DOHH2 (cell line): Measurements from ENCODE around the gene TAL1.

Experiments used
- EZH2phosphoT487 ChIP-seq: fragments of 200-600 bp; sonication (generic); IDR thresholded peaks from 2 replicates; pipeline ENCODE4 v1.6.1; 2017; ENCODE audit warnings: borderline replicate concordance, mild to moderate bottlenecking, antibody characterized with exemption, low read length, moderate library complexity, mixed read lengths
- TF ChIP-seq, protein P1 (sequence below): fragments of 200-600 bp; sonication (generic); IDR thresholded peaks from one replicate; pipeline ENCODE4 v1.5.1; 2014; ENCODE audit warnings: antibody characterized with exemption, mild to moderate bottlenecking, low read depth, low read length; ENCODE audit not compliant: poor library complexity, severe bottlenecking

DNA sequence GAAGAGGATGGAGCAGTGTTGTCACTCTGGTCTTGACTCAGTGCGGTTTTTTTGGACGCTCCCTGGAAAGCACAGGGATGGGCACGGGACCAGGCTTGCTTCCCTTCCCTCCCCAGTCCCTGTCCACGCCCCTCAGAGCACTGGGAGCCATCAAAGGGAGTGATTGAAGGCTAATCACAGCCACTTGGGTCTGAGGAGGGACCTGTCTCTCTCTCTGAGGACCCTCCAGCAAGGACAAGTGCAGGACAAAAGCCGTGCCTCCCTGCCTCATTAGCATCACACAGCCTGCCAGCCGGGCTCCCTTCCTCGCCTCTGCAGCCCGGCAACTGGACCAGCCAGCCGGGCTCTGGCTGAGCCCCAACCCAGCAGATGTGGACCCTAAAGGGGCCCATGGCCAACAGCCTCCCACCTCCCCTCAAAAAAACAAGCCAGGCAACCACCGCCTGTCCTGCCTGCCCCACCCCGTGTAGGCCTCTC, 23.6 kb downstream of the TAL1 start:
- TF ChIP-seq, protein P1, sequence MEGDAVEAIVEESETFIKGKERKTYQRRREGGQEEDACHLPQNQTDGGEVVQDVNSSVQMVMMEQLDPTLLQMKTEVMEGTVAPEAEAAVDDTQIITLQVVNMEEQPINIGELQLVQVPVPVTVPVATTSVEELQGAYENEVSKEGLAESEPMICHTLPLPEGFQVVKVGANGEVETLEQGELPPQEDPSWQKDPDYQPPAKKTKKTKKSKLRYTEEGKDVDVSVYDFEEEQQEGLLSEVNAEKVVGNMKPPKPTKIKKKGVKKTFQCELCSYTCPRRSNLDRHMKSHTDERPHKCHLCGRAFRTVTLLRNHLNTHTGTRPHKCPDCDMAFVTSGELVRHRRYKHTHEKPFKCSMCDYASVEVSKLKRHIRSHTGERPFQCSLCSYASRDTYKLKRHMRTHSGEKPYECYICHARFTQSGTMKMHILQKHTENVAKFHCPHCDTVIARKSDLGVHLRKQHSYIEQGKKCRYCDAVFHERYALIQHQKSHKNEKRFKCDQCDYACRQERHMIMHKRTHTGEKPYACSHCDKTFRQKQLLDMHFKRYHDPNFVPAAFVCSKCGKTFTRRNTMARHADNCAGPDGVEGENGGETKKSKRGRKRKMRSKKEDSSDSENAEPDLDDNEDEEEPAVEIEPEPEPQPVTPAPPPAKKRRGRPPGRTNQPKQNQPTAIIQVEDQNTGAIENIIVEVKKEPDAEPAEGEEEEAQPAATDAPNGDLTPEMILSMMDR, result no peak
- TF ChIP-seq EZH2phosphoT487, result no peak
